ENCODE results near the gene BIRC5.
"Not testable (repeated sequence)": the region's sequence is repeated elsewhere in the genome, so short reads cannot be mapped to it uniquely, and the experiment has no call there.

BIRC5 gene

GRCh38 chr17:78240839-78241238 lies 26.8 kb downstream of the BIRC5 start:
- DNase-seq, result no peak

GRCh38 chr17:78241277-78242023 lies 27.4 kb downstream of the BIRC5 start:
- no peak for DNase-seq

GRCh38 chr17:78242024-78242742 lies 28.1 kb downstream of the BIRC5 start:
- DNase-seq, result peak in 1 of 2 donors; percentile 52

DNA sequence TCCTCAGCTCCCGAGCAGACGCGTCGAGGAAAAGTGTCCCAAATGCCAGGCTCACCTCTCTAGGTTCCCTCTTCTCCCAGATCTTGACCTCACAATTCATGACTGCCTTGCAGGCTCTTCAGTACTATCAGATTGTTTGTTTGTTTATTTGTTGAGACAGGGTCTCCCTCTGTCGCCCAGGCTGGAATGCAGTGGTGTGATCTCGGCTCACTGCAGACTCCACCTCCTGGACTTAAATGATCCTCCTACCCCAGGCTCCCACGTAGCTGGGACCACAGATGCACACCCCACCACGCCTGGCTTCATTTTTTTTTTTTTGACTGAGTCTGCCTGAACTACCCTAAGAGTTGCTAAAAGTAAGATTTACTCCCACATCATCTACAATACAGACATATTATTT lies 33.3 kb downstream of the BIRC5 start:
- DNase-seq, result no peak

- no peak for DNase-seq
These were observed 34.2 kb downstream of the BIRC5 start for GRCh38 chr17:78248051-78248914.

DNA sequence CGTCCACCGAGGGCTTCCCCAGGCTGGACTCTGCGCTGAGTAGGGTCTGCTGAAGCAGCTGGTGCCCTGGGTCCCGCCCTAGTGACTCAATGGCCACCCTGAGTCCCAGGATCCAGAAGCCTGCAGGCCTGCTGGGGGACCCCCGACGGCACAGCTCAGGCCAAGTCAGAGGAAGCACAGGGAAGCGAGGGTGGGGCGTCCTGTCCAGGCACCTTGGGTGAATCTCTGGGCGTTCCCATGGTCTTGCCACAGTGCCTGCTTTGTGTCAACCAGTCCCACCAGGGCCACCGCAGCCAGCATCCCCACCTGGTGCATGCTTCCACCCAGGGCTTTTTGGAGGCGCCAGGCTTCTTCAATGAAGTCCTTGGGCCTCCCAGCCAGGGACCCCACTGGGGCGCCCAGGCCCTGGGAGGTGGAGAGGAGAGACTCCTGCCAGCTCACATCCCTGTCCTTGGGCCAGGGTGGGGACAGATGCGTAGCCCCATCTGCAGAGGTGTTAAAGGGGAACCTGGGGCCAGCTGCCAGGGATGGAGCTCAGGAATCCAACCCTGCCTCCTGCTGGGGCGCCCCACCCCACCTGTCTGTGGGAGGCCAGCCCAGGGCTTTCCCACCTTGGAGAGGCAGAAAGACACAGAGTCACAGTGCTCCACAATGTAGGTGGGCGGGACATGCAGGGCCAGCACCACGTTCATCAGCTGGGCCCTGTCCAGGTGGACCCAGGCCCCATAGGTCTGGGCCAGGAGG lies 35.2 kb downstream of the BIRC5 start:
- DNase-seq, result no peak

DNA sequence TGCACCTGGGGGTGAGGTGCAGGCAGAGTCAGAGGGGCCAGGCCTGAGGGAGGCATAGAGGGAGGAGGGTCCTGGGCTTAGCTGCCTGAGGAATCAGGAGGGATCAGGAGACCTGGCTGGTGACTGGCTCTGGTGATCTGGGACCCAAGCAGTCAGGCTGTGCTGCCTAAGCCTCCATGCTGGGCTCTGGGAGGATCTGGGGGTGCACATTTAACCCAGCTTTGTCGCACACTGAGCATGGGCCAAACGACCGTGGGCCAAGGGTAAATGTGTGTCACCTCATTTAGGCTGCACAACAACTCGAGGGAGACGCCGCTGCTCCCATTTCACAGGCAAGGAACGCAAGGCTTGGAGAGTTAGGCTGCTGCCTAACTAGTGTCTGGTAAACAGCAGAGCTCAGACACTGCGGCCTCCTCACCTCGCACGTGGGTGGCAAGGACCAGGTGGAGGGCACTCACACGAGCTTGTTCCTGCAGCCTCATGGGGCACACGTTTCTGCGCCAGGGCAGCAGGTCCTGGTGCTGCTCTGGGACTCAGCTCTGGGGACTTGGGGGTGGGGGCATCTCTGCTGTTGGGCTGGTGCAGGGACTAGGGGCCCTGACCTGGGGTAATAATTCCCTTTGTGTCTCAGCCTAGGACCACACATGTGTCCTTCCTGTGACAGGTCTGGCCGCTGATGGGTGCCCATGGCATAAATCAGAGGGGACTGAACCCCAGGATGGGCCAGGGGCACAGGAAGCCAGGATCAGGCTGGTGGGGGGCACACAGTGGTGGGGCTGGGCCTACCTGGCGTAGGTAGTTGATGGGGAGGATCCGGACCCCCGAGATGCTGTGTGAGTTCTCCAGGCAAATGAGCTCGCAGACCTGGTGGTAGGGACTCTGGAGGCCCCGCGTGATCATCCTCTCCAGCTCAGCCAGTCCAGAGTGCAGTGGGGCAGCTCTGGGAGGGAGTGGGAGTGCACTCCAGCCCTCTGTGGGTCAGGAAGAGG lies 36.1 kb downstream of the BIRC5 start:
- DNase-seq, result no peak

GRCh38 chr17:78250891-78251772 lies 37.1 kb downstream of the BIRC5 start:
- peak; percentile 84 to 87 for DNase-seq

- DNase-seq, result no peak
These were observed 37.7 kb downstream of the BIRC5 start for GRCh38 chr17:78251773-78252103.

DNA sequence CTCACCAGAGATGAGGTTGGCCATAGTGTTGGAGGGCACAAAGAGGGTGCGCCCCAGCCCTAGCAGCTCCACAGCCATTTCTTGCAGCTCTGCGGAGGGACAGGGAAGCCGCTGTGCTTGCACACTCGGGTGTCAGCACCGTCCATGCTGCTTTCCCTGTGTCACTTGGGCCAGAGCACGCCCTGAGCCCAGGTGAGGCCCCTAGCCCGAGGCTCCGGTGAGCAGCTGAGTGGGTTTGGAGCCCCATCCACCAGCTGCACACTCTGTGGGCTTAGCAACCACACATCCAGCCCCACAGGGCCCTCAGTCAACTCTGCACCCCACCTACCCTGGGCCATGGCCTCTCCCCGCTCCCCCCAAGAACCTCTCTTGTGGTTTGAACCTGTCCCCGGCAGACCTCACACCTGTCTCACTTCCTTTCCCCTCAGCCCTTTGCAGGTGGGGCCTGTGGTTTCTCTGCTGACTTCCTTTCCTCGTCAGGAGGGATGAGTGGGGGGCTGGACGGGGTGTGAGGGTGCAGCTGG lies 38.1 kb downstream of the BIRC5 start:
- DNase-seq, result peak; percentile 85 to 87

GRCh38 chr17:78252701-78253635 lies 38.9 kb downstream of the BIRC5 start:
- DNase-seq, result no peak

DNA sequence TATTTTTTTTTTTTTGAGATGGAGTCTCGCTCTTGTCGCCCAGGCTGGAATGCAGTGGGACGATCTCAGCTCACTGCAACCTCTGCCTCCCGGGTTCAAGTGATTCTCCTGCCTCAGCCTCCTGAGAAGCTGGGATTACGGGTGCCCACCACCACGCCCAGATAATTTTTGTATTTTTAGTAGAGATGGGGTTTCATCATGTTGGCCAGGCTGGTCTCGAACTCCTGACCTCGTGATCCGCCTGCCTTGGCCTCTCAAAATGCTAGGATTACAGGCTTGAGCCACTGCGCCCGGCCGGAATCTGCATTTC lies 39.5 kb downstream of the BIRC5 start:
- not testable (repeated sequence) for DNase-seq

DNA sequence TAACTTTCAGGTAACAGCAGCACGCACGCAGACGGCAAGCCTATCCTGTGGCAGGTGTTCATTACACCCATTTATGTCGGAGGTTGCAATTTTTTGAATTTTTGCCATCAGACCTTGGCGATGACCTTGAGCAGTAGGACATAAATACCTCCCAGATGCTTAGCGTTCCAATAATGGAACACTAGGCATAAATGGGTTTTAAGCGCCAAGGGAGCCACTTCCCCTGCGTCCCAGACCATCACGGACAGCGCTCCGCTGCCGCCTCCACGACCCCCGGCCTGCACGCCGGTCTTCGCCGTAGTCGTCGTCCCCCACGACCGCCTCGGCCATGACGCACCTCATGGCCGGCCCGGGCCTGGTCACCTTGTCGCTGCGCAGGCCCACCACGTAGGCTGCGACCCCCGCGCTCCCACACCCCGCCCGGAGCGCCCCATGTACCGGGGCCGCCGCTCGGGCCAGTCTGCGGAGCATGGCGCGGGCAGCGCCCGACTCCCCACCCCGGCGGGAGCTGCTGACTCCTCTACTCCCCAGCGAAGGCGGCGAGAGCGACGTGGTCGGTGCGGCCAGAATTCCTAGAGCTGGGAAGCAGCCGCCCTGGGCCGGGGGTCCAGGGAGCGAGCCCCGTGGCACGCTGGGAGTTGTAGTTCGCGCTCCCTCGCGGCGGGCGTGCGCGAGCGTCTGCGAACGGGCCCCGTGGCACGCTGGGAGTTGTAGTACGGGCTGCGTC lies 40.1 kb downstream of the BIRC5 start:
- DNase-seq, result peak; percentile 80 to 81

GRCh38 chr17:78255029-78255656 lies 41.1 kb downstream of the BIRC5 start:
- no peak for DNase-seq

GRCh38 chr17:78255953-78256706 lies 42.1 kb downstream of the BIRC5 start:
- no peak for DNase-seq

DNA sequence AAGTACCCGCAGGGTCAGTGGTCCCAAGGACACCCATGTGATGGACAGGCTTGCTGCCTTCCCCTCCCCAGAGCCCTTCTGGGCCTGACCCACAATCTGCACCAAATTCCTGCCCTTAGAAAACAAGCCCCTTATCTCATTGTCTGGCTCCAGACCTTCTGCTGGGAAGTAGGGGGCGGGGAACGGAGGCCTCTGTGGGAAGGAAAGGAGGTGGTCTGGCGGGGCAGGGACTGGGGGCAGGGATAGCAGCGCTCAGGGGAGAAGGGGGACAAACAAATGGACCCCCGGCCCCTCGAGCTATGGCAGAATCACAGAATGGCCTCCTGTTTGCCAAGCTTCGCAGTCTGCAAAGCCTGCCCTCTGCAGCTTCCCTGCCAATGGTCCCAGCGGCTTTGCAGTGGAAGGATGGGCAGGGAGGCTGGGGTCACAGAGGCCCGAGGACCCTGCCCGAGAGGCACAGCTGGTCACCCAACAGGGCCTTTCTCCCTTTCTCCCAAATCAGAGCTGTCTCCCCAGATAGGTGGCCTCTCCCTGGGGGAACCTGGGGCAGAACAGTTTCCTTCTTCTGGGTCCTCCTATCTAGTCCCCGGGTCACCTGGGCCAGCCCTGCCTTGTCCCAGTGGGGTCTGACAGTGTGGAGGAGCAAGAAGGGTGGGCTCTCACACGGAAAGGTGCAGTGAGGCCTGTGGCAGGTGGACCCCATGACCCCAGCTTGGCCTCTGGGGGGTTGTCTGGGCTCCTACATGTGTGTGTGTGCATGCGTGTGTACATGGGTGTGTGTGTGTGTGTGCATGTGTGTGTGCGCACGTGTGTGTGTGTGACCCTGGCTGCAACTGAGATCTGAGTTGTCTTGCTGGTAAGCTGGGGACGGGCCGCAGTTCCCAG lies 42.9 kb downstream of the BIRC5 start:
- no peak for DNase-seq

Measured in CD4-positive, alpha-beta T cell treated with Interleukin-4 for 1 hour (primary cell).